ENCODE measurements around the gene CACNA1G. TPM values are rescaled to one million over a fixed set of nuclear protein-coding genes. Genes with fewer than 3 reads are reported as not detected.

The CACNA1G gene
- total RNA-seq, 1 donor from 2014 or later, result not detected

DNA sequence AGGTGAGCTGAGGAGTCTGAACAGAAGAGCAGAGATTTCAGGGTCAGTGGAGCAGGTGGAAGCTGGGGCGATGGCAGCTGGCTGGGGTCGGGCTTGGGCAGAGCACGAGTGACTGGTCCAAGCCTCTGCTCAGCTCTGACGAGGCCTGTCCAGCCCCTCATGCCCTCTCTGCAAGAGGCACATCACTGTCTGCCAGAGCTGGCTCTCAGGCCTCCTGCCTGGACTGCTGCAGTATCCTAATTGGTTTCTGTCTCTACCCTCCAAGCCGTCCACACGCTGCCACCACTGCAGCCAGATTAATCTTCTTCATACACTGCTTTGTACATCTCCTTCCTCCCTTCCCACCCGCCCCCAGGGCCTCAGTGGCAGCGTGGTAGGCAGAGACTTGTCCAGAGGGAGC lies 25.4 kb downstream of the CACNA1G start:
- intact Hi-C loops (cut with micrococcal nuclease), result no loop called here

DNA sequence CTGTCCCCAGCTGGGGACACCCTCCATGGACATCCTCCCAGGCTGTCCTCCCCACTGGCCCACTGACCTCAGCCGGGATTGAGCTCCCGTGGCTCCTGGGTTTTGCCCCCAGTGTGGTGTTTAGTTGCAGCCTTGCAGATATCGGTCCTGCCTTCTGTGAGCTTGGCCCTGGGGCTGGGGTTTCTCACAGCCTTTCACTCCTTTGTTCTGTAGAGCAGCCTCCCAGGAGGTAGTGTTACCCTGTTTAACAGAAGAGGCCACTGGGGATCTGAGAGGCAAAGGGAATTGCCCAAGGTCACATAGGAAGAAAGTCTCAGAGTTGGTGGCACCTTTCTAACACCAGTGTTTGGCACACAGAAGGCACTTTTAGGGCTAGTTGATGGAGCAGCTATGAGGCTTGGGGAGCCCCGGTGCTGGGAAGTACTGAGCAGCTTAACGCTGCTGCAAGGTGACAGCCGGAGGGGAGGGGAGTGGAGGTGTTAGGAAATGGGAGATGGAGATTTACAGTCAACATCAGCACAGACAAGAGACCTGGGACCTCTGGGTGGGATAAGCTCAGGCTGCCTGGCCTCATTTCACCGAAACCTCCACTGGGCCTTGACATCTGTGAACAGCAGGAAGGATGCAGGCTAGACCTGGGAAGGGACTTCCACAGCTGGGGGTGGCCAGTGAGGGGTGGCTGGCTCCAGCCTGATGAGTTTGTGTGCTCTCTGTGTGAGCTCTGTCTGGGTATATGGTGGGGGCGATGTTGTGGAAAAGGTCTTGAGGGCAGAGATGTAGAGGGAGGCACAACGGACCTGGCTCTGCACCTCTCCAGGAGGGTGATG lies 26.1 kb downstream of the CACNA1G start:
- intact Hi-C loops (cut with micrococcal nuclease), result no loop called here

DNA sequence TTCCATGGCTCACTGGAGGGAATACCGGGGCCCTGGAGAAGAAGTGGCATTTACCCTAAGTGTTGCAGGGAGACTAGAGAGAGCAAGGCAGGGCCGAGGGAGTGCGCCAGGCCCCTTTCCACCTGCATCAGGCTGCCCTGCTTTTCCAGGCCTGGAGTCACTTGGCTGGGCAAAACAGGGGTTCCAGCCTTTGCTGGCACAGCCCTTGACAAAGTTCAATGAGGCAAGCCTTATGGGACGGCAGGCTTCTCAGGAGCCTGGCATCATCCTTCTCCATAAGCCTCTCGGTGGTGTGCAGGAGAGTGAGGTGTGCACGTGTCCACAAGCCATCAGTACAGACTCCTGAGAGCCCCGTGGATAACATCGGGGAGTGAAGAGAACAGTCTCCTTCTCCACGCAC lies 27.1 kb downstream of the CACNA1G start:
- intact Hi-C loops (cut with micrococcal nuclease), result no loop called here

- intact Hi-C loops (cut with micrococcal nuclease), result no loop called here
These were observed 28.0 kb downstream of the CACNA1G start for GRCh38 chr17:50588391-50589049.

GRCh38 chr17:50589095-50589705 lies 28.7 kb downstream of the CACNA1G start:
- intact Hi-C loops (cut with micrococcal nuclease), result no loop called here

DNA sequence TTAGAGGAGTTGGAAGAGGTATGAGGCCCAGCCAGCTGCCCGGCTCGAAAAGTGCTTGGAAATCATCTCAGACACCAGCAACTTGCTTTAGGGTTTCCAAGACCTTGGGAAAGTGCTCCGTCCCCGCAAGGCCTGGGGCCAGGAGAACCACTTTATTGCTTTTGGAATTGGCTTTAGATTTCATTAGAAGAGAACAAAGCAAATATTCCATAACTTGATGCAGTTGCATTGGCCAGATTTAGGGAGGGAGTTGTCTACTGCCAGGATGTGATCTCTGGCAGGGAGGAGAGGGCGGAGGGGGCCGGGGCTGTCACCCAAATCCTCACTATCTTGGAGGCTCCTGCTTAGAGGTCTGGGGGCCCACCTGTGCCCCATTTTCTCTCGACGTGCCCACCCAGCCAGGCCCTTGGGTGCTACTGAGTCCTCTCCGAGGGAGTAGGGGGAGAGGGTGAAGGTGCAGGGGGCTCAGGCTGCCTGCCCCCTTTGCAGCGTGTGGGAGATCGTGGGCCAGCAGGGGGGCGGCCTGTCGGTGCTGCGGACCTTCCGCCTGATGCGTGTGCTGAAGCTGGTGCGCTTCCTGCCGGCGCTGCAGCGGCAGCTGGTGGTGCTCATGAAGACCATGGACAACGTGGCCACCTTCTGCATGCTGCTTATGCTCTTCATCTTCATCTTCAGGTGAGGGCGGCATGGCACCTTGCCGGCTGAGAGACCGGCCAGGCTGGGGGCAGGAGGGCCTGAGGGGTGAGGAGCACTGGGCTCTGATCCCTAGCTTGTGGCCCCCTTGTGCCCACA lies 30.6 kb downstream of the CACNA1G start:
- intact Hi-C loops (cut with micrococcal nuclease), result no loop called here

- intact Hi-C loops (cut with micrococcal nuclease), result no loop called here
These were observed 32.8 kb downstream of the CACNA1G start for GRCh38 chr17:50593321-50593720.

GRCh38 chr17:50594128-50594823 lies 33.8 kb downstream of the CACNA1G start:
- intact Hi-C loops (cut with micrococcal nuclease), result no loop called here

DNA sequence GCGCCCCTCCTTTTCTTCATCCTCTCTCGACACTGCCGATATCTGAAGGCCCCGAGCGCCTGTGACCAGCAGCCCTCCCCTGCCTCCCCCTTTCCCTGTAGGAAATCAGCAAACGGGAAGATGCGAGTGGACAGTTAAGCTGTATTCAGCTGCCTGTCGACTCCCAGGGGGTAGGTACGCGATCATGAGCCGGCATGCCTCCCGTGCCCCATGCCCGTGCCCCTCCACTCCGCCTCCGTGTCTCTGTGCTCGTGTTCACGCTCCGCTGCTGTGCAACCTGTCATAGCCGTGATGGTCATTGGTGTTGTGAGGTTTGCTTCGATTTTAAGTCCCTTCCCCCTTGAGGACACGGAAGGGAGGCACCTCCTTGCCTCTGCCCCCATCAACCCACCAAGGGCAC lies 34.4 kb downstream of the CACNA1G start:
- intact Hi-C loops (cut with micrococcal nuclease), result no loop called here

DNA sequence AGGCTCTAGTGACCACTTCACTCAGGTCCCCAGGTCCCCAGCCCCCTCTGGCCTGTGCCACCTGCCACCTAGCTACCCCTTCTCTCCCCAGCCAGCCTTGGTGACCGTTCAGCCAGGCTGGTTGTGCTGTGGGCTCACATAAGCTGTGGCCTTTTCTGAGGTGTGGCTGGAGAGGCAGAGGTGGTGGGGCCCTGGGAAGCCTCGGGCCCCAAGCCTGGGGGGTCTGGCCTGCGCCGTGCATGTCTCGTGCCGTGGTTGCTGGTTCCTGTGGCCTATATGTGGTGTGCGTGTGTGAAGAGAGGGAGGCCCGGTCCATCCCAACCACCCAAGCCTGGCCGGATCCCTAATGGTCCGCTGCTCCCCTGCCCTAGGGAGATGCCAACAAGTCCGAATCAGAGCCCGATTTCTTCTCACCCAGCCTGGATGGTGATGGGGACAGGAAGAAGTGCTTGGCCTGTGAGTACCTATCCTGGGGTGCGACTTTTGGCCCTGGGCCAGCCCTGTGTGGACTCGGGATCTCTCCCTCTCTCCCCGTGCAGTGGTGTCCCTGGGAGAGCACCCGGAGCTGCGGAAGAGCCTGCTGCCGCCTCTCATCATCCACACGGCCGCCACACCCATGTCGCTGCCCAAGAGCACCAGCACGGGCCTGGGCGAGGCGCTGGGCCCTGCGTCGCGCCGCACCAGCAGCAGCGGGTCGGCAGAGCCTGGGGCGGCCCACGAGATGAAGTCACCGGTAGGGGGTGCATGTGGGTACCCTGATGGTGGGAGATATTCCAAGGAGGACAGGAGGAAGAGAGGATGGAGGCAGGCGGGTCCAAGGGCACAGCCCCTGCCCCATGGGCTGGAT lies 35.9 kb downstream of the CACNA1G start:
- intact Hi-C loops (cut with micrococcal nuclease), result no loop called here

GRCh38 chr17:50598487-50598886 lies 38.0 kb downstream of the CACNA1G start:
- intact Hi-C loops (cut with micrococcal nuclease), result no loop called here

GRCh38 chr17:50599606-50600005 lies 39.1 kb downstream of the CACNA1G start:
- intact Hi-C loops (cut with micrococcal nuclease), result no loop called here

DNA sequence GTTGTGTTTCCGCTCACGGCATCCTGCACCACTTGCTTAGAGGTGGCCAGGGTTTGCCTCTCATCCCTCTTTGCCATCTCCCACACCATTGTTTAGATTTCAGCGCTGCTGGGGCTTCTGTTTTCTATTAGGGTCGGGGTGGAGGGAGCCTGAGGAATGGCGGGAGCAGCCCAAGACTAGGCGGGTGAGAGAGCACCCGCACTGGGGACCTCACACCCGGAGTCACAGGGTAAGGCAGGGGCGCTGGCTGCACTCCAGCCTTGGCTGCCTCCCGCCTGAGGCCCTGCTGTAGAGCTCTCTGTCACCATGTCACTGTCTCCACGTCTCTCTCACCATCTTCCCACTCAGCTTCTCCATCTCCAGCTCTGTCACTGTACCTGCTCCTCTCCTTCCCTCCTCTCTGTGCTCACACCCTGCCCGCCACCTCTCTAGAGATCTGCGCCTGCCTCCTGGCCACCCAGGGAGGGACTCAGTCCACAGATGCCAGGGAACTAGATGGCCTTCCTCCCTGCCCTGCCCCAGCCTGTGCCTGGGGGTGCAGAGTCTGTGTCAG lies 41.4 kb downstream of the CACNA1G start:
- intact Hi-C loops (cut with micrococcal nuclease), result no loop called here

GRCh38 chr17:50602836-50603235 lies 42.3 kb downstream of the CACNA1G start:
- intact Hi-C loops (cut with micrococcal nuclease), result no loop called here

GRCh38 chr17:50603340-50603739 lies 42.8 kb downstream of the CACNA1G start:
- intact Hi-C loops (cut with micrococcal nuclease), result no loop called here

GRCh38 chr17:50604513-50604912 lies 44.0 kb downstream of the CACNA1G start:
- intact Hi-C loops (cut with micrococcal nuclease), result no loop called here

GRCh38 chr17:50605429-50605828 lies 44.9 kb downstream of the CACNA1G start:
- intact Hi-C loops (cut with micrococcal nuclease), result no loop called here

- intact Hi-C loops (cut with micrococcal nuclease), result no loop called here
These were observed 47.1 kb downstream of the CACNA1G start for GRCh38 chr17:50607522-50608175.

GRCh38 chr17:50608700-50609379 lies 48.3 kb downstream of the CACNA1G start:
- intact Hi-C loops (cut with micrococcal nuclease), result no loop called here

Data from T-helper 2 cell treated with Interferon-gamma antibody and Interleukin-4, amounts not matched to agents 100 ng/mL and 5 ng/mL, for 36 hours (primary cell).